H1 (cell line): ENCODE measurements around the gene OR2V2. TPM values are rescaled to one million over a fixed set of nuclear protein-coding genes. Genes with fewer than 3 reads are reported as not detected.
A peak's percentile ranks its signal among the peaks of the same experiment; 100 is the strongest.

Experiments
- CTCF ChIA-PET: fragments of 300-600 bp; sonication (Branson Sonifier 250); formaldehyde crosslinking; loops from one replicate; lab custom pipeline; 2021; ENCODE audit not compliant: partially characterized antibody; lab: Charles Lee
- POLR2A ChIA-PET: fragments of 300-600 bp; sonication (Branson Sonifier 250); formaldehyde crosslinking; loops from one replicate; lab custom pipeline; 2021; ENCODE audit warnings: inconsistent platforms; ENCODE audit not compliant: partially characterized antibody; lab: Charles Lee
- DNase-seq, 2 experiments: peaks; one replicate each; pipeline versions ENCODE4 v3.0.0 to v3.0.0-alpha.2; 2010 to 2022; ENCODE audit warnings: low spot score in 2 of 2, low read depth in 1 of 2, mixed read lengths in 1 of 2
- FAIRE-seq: peaks from 2 replicates; lab custom pipeline; 2011; peaks lifted over from hg19 to GRCh38; lab: Jason Lieb, UNC
- H2AFZ ChIP-seq: 2 replicates; pipeline ENCODE4 v1.8.1; 2012; ENCODE audit warnings: low read length, inconsistent platforms
- H2AK5ac ChIP-seq: 2 replicates; pipeline ENCODE4 v1.6.1; 2013; ENCODE audit warnings: low read depth, low read length
- H2BK120ac ChIP-seq: replicated peaks from 2 replicates; pipeline ENCODE3; 2013; ENCODE audit warnings: low read depth, low read length, inconsistent platforms
- H2BK12ac ChIP-seq: 2 replicates; pipeline ENCODE4 v1.6.1; 2013; ENCODE audit warnings: low read depth, low read length
- H2BK15ac ChIP-seq: 2 replicates; pipeline ENCODE4 v1.6.1; 2013; ENCODE audit warnings: low read length
- H2BK20ac ChIP-seq: 2 replicates; pipeline ENCODE4 v1.6.1; 2013; ENCODE audit warnings: low read length
- H2BK5ac ChIP-seq: 2 replicates; pipeline ENCODE4 v1.6.1; 2013; ENCODE audit warnings: low read depth, low read length
- H3K14ac ChIP-seq: 2 replicates; pipeline ENCODE4 v1.6.1; 2013; ENCODE audit warnings: inconsistent platforms; ENCODE audit not compliant: insufficient read length
- H3K18ac ChIP-seq: 2 replicates; pipeline ENCODE4 v1.6.1; 2013; ENCODE audit warnings: low read length; ENCODE audit errors: extremely low read depth
- H3K23ac ChIP-seq: 2 replicates; pipeline ENCODE4 v1.6.1; 2013; ENCODE audit warnings: inconsistent platforms; ENCODE audit not compliant: insufficient read length
- H3K23me2 ChIP-seq: 2 replicates; pipeline ENCODE4 v1.6.1; 2013; ENCODE audit warnings: low read depth, low read length
- H3K27ac ChIP-seq: 2 replicates; pipeline ENCODE4 v1.6.1; 2011; ENCODE audit warnings: low read depth, low read length, inconsistent platforms
- H3K27me3 ChIP-seq, 4 experiments: replicated peaks in 1 of 4; 1 replicate in 1 of 4; 2 replicates in 3 of 4; pipeline versions ENCODE4 v1.6.1 to v1.8.1; 2011 to 2013; ENCODE audit warnings: low read length in 3 of 4, mild to moderate bottlenecking in 3 of 4, inconsistent platforms in 2 of 4, mixed read lengths in 2 of 4, moderate library complexity in 1 of 4; ENCODE audit not compliant: control insufficient read depth in 3 of 4, insufficient read depth in 3 of 4; ENCODE audit errors: extremely low read depth in 1 of 4
- H3K36me3 ChIP-seq, 4 experiments: 2 replicates each; pipeline versions ENCODE4 v1.6.1 to v1.8.1; 2011 to 2013; ENCODE audit warnings: mild to moderate bottlenecking in 4 of 4, low read length in 3 of 4, moderate library complexity in 2 of 4, control low read depth in 1 of 4, inconsistent platforms in 1 of 4; ENCODE audit not compliant: insufficient read depth in 4 of 4, control insufficient read depth in 2 of 4
- H3K4ac ChIP-seq: replicated peaks from 2 replicates; pipeline ENCODE3; 2013; ENCODE audit warnings: low read length, low read depth, mixed read lengths, inconsistent platforms; ENCODE audit not compliant: insufficient read length
- H3K4me1 ChIP-seq, 4 experiments: replicated peaks in 1 of 4; 1 replicate in 1 of 4; 2 replicates in 3 of 4; pipeline versions ENCODE4 v1.6.1 to v1.8.1; 2011 to 2013; ENCODE audit warnings: low read length in 3 of 4, inconsistent platforms in 2 of 4, mixed read lengths in 1 of 4; ENCODE audit not compliant: insufficient read depth in 4 of 4, control insufficient read depth in 3 of 4
- H3K4me2 ChIP-seq, 2 experiments: 2 replicates each; pipeline versions ENCODE4 v1.6.1 to v1.8.1; 2011 to 2013; ENCODE audit warnings: low read depth in 2 of 2, low read length in 2 of 2, control low read depth in 1 of 2, inconsistent platforms in 1 of 2, mild to moderate bottlenecking in 1 of 2; ENCODE audit not compliant: insufficient read depth in 1 of 2
- H3K4me3 ChIP-seq, 4 experiments: fragments of 200-600, 300-600 bp in 1 of 4; sonication (generic), shearing (Covaris generic), sonication (Bioruptor Twin) in 1 of 4; 2 replicates each; pipeline versions ENCODE4 v1.5.1 to v1.8.1; 2011 to 2016; ENCODE audit warnings: low read length in 4 of 4, low read depth in 3 of 4, control low read depth in 2 of 4, inconsistent platforms in 2 of 4, mild to moderate bottlenecking in 2 of 4, mixed read lengths in 1 of 4, moderate library complexity in 1 of 4; ENCODE audit not compliant: insufficient read depth in 2 of 4; ENCODE audit errors: extremely low read depth in 1 of 4
- H3K56ac ChIP-seq: replicated peaks from 2 replicates; pipeline ENCODE3; 2013; ENCODE audit warnings: low read depth, mild to moderate bottlenecking, mixed read lengths, low read length, inconsistent platforms; ENCODE audit not compliant: insufficient read length
- H3K79me1 ChIP-seq: 2 replicates; pipeline ENCODE4 v1.6.1; 2013; ENCODE audit warnings: low read depth, low read length, control low read depth
- H3K79me2 ChIP-seq, 2 experiments: 2 replicates each; pipeline versions ENCODE4 v1.6.1 to v1.8.1; 2012 to 2013; ENCODE audit warnings: low read length in 2 of 2, mild to moderate bottlenecking in 2 of 2, inconsistent platforms in 1 of 2; ENCODE audit not compliant: insufficient read depth in 2 of 2, control insufficient read depth in 1 of 2
- H3K9ac ChIP-seq, 4 experiments: replicated peaks in 1 of 4; 1 replicate in 1 of 4; 2 replicates in 3 of 4; pipeline versions ENCODE4 v1.6.1 to v1.8.1; 2011 to 2013; ENCODE audit warnings: low read depth in 3 of 4, low read length in 3 of 4, control low read depth in 2 of 4, mild to moderate bottlenecking in 2 of 4, moderate library complexity in 2 of 4, inconsistent platforms in 1 of 4; ENCODE audit errors: extremely low read depth in 1 of 4
- H3K9me3 ChIP-seq, 2 experiments: 2 replicates each; pipeline versions ENCODE4 v1.6.1 to v1.8.1; 2012 to 2013; ENCODE audit warnings: mild to moderate bottlenecking in 2 of 2, moderate library complexity in 2 of 2, control low read depth in 1 of 2, inconsistent platforms in 1 of 2, low read depth in 1 of 2, low read length in 1 of 2, mixed read lengths in 1 of 2; ENCODE audit not compliant: insufficient read depth in 2 of 2
- H4K20me1 ChIP-seq, 2 experiments: replicated peaks in 1 of 2; 2 replicates each; pipeline versions ENCODE3 to v1.8.1; 2011 to 2013; ENCODE audit warnings: inconsistent platforms in 2 of 2, low read length in 2 of 2, mild to moderate bottlenecking in 1 of 2; ENCODE audit not compliant: insufficient read depth in 2 of 2, control insufficient read depth in 1 of 2
- H4K5ac ChIP-seq: 2 replicates; pipeline ENCODE4 v1.6.1; 2013; ENCODE audit warnings: low read length, low read depth, mixed read lengths, inconsistent platforms; ENCODE audit not compliant: insufficient read length
- H4K8ac ChIP-seq: 2 replicates; pipeline ENCODE4 v1.8.0; 2013; ENCODE audit warnings: mild to moderate bottlenecking, moderate library complexity, low read length, inconsistent platforms; ENCODE audit not compliant: insufficient read depth; ENCODE audit errors: extremely low read depth
- H4K91ac ChIP-seq: replicated peaks from 2 replicates; pipeline ENCODE3; 2013; ENCODE audit warnings: low read length, mixed read lengths, inconsistent platforms; ENCODE audit not compliant: insufficient read length
- SIRT6 ChIP-seq: IDR thresholded peaks from one replicate; pipeline ENCODE4 v1.7.1; 2012; ENCODE audit warnings: low read length, inconsistent platforms
- WGBS, 2 experiments: shearing (Covaris generic) in 1 of 2; methylation state at CpG; one replicate each; pipeline versions ENCODE4 v1.1.6 to v1.1.7; 2013 to 2015; ENCODE audit warnings: low lambda C conversion rate in 2 of 2, mixed read lengths in 2 of 2, inconsistent platforms in 1 of 2, low coverage in 1 of 2, missing lambda C conversion rate in 1 of 2; ENCODE audit not compliant: insufficient replicate concordance in 2 of 2, insufficient coverage in 1 of 2, insufficient read length in 1 of 2; ENCODE audit errors: extremely low coverage in 1 of 2, missing lambda C conversion rate in 1 of 2; 5-methylcytosine and 5-hydroxymethylcytosine counted together
- polyA plus RNA-seq, 7 experiments: library from polyadenylated mRNA; depleted of rRNA in 3 of 7; stranded (reverse) in 5 of 7; unstranded in 2 of 7; fragments of >200 nt in 5 of 7; fragments of 200-250 nt in 2 of 7; gene quantifications; 1 replicate in 5 of 7; 2 replicates in 1 of 7; 4 replicates in 1 of 7; pipeline versions ENCODE4 v1.2.1 to v1.2.3, GENCODE V29; 2011 to 2013; ENCODE audit warnings: missing spikeins in 2 of 7, mixed read lengths in 2 of 7
- total RNA-seq: library from RNA; stranded (reverse); fragmentation: NEBNext Ultra II Directional; extraction: Animal tissue kit (Norgen Biotek cat#: 25700); gene quantifications from 2 replicates; pipeline ENCODE4 v1.2.1, GENCODE V29; 2021

Gene OR2V2
- total and polyA plus RNA-seq, 2 of the 8 experiments (the other 6 are each of a cell fraction or from before 2014, with no cell fraction given): not detected

GRCh38 chr5:181204826-181205760 lies 57.7 kb downstream of the OR2V2 start, which contains the start of gene TRIM7:
TSS of gene TRIM7 (minus strand) at chr5:181205196. CDS start at chr5:181205110, 86 bp downstream.
- Histone ChIP-seq H4K5ac (no peak within 1 kb of the TSS), H3K4me3 (peak within 1 kb of the TSS; percentile 55 to 87 (median 80)), H3K36me3 (peaks cover 0 to 7% (median 0%) of the 10 kb centered on the region in 4 experiments; a peak in 1 of 8 replicates), H3K79me2 (no peaks in the 10 kb centered on the region), H3K56ac (no peak within 1 kb of the TSS), H2BK15ac (peak within 1 kb of the TSS; percentile 46; the same call in 1 of the 2 replicates), H3K18ac (no peak within 1 kb of the TSS; the same call in 1 of the 2 replicates), H2BK12ac (peak within 1 kb of the TSS; percentile 68; the same call in 1 of the 2 replicates), H3K4ac (no peak within 1 kb of the TSS), H3K4me1 (peaks cover 0 to 13% (median 8%) of the 10 kb centered on the region in 4 experiments; a peak in 6 of 7 replicates), H3K4me2 (peak within 1 kb of the TSS; percentile 93 to 99), H2BK5ac (no peak within 1 kb of the TSS), H3K23ac (no peak within 1 kb of the TSS), H4K91ac (no peak within 1 kb of the TSS), H3K23me2 (peaks cover 24% of the 10 kb centered on the region), H2BK120ac (no peak within 1 kb of the TSS), H2AK5ac (no peak within 1 kb of the TSS), H2BK20ac (no peak within 1 kb of the TSS), H3K14ac (no peak within 1 kb of the TSS), H4K20me1 (peaks cover under 1 to 2% of the 10 kb centered on the region in 2 experiments), H3K9me3 (no peaks in the 10 kb centered on the region), H4K8ac (peak within 1 kb of the TSS; percentile 81; the same call in 1 of the 2 replicates), H3K27me3 (peaks cover 28 to 64% (median 52%) of the 10 kb centered on the region in 4 experiments), H3K79me1 (no peaks in the 10 kb centered on the region), H3K27ac (no peak within 1 kb of the TSS), H2AFZ (peak within 1 kb of the TSS; percentile 8; the same call in 1 of the 2 replicates), H3K9ac (peak within 1 kb of the TSS in 1 of 4 experiments; percentile 54; a peak in 3 of 7 replicates)
- CTCF ChIA-PET: interaction anchor here (0.8 to 14.5 kb wide), 5 partner anchors 8 to 69 kb away, joined by 3 to 197 read pairs (median 7); no protein-coding TSS in a partner anchor
- FAIRE-seq: no peak
- POLR2A ChIA-PET: interaction anchor here (1.3 to 8.4 kb wide), 5 partner anchors 13 to 56 kb away, joined by 5 to 90 read pairs (median 32); partner anchors contain the start of genes RACK1 and TRIM52
- WGBS, 2 experiments: 2% methylated on average over 69 of the region's 94 CpGs; no CpG with 5 or more reads in 1 of the 2 experiments
- no peak for DNase-seq
- no peak for TF ChIP-seq SIRT6
